Measurements from ENCODE around the gene GRHPR. TPM values are rescaled to one million over a fixed set of nuclear protein-coding genes. Genes with fewer than 3 reads are reported as not detected.

Gene GRHPR
- polyA plus RNA-seq, 1 experiment: 96.1 TPM

DNA sequence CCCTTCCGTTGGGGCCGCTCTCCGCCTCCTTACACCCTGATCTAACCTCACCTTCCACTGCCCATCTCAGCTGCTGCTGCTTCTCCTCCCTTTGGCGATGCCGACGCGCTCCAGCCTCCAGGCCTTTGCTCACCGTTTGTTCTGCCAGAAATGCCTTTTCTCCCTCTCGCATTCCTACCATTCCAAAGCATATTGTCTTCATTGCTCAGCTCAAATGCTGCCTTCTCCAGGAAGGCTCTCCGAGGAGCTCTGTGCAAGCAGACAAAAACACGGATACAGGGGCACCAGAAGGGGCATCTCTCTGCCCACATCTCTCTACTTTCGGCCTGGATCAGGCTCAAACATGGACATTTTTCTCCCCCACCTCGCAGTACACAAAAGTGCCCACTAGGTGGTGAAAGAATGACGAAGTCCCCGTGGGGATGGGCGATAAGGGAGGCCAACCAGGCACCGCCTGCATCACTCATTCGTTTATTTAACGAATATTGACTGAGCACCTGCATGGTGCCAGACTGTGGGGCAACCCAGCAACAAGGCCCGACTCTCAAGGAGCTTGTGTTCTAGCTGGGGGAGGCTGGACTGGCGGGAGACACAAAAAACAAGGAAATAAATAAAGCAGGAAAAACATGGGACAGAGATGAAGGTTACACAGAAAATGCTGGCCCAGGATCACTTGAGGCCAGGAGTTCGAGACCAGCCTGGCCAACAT lies 7.3 kb upstream of the GRHPR start:
- peak; percentile 30 for DNase-seq (ENCODE audit: low read depth, low spot score)
- H3K27ac ChIP-seq (ENCODE audit: low read depth, low read length): peak overlapping the region; percentile 75
- H3K27me3 ChIP-seq (ENCODE audit: control insufficient read depth, insufficient read depth, low read length): no peaks in the 10 kb centered on the region
- ChIA-PET POLR2A (no interaction called here), CTCF (interaction anchor here (0.6 to 1.7 kb wide), 20 partner anchors 9 to 615 kb away, joined by 3 to 10 read pairs (median 4); partner anchors contain the start of gene ZBTB5)
- H3K4me3 ChIP-seq (ENCODE audit: low read depth, low read length): no peak overlapping the region; the same call in 1 of the 2 replicates
- TF ChIP-seq, protein P1, sequence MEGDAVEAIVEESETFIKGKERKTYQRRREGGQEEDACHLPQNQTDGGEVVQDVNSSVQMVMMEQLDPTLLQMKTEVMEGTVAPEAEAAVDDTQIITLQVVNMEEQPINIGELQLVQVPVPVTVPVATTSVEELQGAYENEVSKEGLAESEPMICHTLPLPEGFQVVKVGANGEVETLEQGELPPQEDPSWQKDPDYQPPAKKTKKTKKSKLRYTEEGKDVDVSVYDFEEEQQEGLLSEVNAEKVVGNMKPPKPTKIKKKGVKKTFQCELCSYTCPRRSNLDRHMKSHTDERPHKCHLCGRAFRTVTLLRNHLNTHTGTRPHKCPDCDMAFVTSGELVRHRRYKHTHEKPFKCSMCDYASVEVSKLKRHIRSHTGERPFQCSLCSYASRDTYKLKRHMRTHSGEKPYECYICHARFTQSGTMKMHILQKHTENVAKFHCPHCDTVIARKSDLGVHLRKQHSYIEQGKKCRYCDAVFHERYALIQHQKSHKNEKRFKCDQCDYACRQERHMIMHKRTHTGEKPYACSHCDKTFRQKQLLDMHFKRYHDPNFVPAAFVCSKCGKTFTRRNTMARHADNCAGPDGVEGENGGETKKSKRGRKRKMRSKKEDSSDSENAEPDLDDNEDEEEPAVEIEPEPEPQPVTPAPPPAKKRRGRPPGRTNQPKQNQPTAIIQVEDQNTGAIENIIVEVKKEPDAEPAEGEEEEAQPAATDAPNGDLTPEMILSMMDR (IDR thresholded peaks at IDR 0.05; ENCODE audit: low read depth, low read length): peak; percentile 84
- no peaks in the 10 kb centered on the region for H3K9me3 ChIP-seq (ENCODE audit: control insufficient read depth, insufficient read depth, low read length)

- H3K27me3 ChIP-seq (ENCODE audit: control insufficient read depth, insufficient read depth, low read length): no peaks in the 10 kb centered on the region
- H3K27ac ChIP-seq (ENCODE audit: low read depth, low read length): no peak overlapping the region
- H3K9me3 ChIP-seq (ENCODE audit: control insufficient read depth, insufficient read depth, low read length): no peaks in the 10 kb centered on the region
- ChIA-PET POLR2A (no interaction called here), CTCF (no interaction called here)
- TF ChIP-seq, protein P1 (IDR thresholded peaks at IDR 0.05; ENCODE audit: low read depth, low read length): no peak
- DNase-seq (ENCODE audit: low read depth, low spot score): no peak
- no peak overlapping the region for H3K4me3 ChIP-seq (ENCODE audit: low read depth, low read length)
These were observed 5.2 kb upstream of the GRHPR start for GRCh38 chr9:37417252-37417803.

GRCh38 chr9:37417857-37418618 lies 4.5 kb upstream of the GRHPR start:
- TF ChIP-seq, protein P1 (IDR thresholded peaks at IDR 0.05; ENCODE audit: low read depth, low read length): no peak
- POLR2A ChIA-PET: no interaction called here
- H3K27ac ChIP-seq (ENCODE audit: low read depth, low read length): no peak overlapping the region
- no peaks in the 10 kb centered on the region for H3K9me3 ChIP-seq (ENCODE audit: control insufficient read depth, insufficient read depth, low read length)
- H3K27me3 ChIP-seq (ENCODE audit: control insufficient read depth, insufficient read depth, low read length): no peaks in the 10 kb centered on the region
- CTCF ChIA-PET: interaction anchor here (0.5 kb wide), 1 partner anchor 121 kb away, joined by 4 read pairs; no protein-coding TSS in a partner anchor
- H3K4me3 ChIP-seq (ENCODE audit: low read depth, low read length): no peak overlapping the region
- no peak for DNase-seq (ENCODE audit: low read depth, low spot score)

DNA sequence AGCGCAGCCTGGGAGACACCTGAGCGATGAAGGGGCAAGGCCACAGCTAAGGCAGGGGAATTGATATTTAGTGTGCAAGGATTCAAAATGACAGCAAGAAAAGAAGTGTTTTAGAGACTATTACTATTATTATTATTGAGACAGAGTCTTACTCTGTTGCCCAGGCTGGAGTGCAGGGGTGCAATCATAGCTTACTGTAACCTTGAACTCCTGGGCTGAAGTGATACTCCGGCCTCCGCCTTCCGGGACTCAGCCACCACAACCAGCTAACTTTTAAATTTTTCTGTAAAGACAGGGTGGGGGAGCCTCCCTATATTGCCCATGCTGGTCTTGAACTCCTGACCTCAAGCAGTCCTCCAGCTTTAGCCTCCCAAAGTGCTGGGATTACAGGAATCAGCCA lies 3.3 kb upstream of the GRHPR start:
- ChIA-PET POLR2A (no interaction called here), CTCF (interaction anchor here (0.5 kb wide), 1 partner anchor 63 kb away, joined by 3 read pairs; no protein-coding TSS in a partner anchor)
- Histone ChIP-seq H3K27ac (ENCODE audit: low read depth, low read length) (no peak overlapping the region), H3K4me3 (ENCODE audit: low read depth, low read length) (no peak overlapping the region), H3K27me3 (ENCODE audit: control insufficient read depth, insufficient read depth, low read length) (no peaks in the 10 kb centered on the region), H3K9me3 (ENCODE audit: control insufficient read depth, insufficient read depth, low read length) (no peaks in the 10 kb centered on the region)
- TF ChIP-seq, protein P1 (IDR thresholded peaks at IDR 0.05; ENCODE audit: low read depth, low read length): no peak
- DNase-seq (ENCODE audit: low read depth, low spot score): no peak
